GM12878 (cell line): ENCODE results near the gene CREBRF. TPM values are rescaled to one million over a fixed set of nuclear protein-coding genes. Genes with fewer than 3 reads are reported as not detected.

Source experiments
- ATAC-seq: fragments of 200-7000 bp; cut with Tn5 transposase; 3 replicates; pipeline ENCODE4 v1.9.1; 2020; ENCODE audit warnings: mild to moderate bottlenecking, moderate library complexity
- BruUV-seq: library from RNA; stranded (reverse); fragments of 400-500 nt; replicated peaks from 2 replicates; lab custom pipeline; 2021; lab: Mats Ljungman, UMichigan
- CTCF ChIA-PET: fragments of 300-600 bp; sonication (Branson Sonifier 250); formaldehyde crosslinking; extraction: SDS; loops from one replicate; lab custom pipeline; 2021; ENCODE audit warnings: inconsistent platforms; lab: Yijun Ruan, JAX
- POLR2A ChIA-PET: fragments of 350-600 bp; formaldehyde crosslinking; extraction: SDS; loops from one replicate; lab custom pipeline; 2021; ENCODE audit warnings: inconsistent platforms; lab: Charles Lee
- RAD21 ChIA-PET: fragments of 300-600 bp; sonication (Branson Sonifier 250); formaldehyde crosslinking; loops from one replicate; lab custom pipeline; 2023; ENCODE audit warnings: antibody characterized with exemption; ENCODE audit not compliant: unreplicated experiment; lab: Charles Lee
- SMC1A ChIA-PET: fragments of 300-600 bp; sonication (Branson Sonifier 250); formaldehyde crosslinking; loops from one replicate; lab custom pipeline; 2023; ENCODE audit not compliant: unreplicated experiment, uncharacterized antibody; lab: Charles Lee
- DNase-seq: peaks from one replicate; pipeline ENCODE4 v3.0.0-alpha.2; 2011; ENCODE audit warnings: low read depth, low spot score
- FAIRE-seq: peaks from 3 replicates; lab custom pipeline; 2011; peaks lifted over from hg19 to GRCh38; lab: Jason Lieb, UNC
- H2AFZ ChIP-seq: 2 replicates; pipeline ENCODE4 v1.6.0; 2011; ENCODE audit warnings: low read depth, low read length, control low read depth; ENCODE audit not compliant: control insufficient read depth
- H3K27ac ChIP-seq: 2 replicates; pipeline ENCODE4 v1.5.1; 2011; ENCODE audit warnings: control low read depth; ENCODE audit not compliant: control insufficient read depth, insufficient read depth
- H3K27me3 ChIP-seq, 2 experiments: replicated peaks in 1 of 2; 2 replicates each; pipeline versions ENCODE4 v1.6.0 to v1.6.1; 2011; ENCODE audit warnings: low read length in 1 of 2; ENCODE audit not compliant: control insufficient read depth in 2 of 2, insufficient read depth in 2 of 2
- H3K36me3 ChIP-seq, 2 experiments: 2 replicates each; pipeline ENCODE4 v1.5.1; 2011; ENCODE audit warnings: low read length in 1 of 2; ENCODE audit not compliant: control insufficient read depth in 2 of 2, insufficient read depth in 2 of 2
- H3K4me1 ChIP-seq: 2 replicates; pipeline ENCODE4 v1.6.1; 2011; ENCODE audit warnings: mild to moderate bottlenecking, low read length, moderate library complexity, mixed read lengths; ENCODE audit not compliant: control insufficient read depth, insufficient read depth
- H3K4me2 ChIP-seq: 2 replicates; pipeline ENCODE4 v1.6.0; 2011; ENCODE audit warnings: control low read depth; ENCODE audit not compliant: control insufficient read depth, insufficient read depth
- H3K4me3 ChIP-seq: fragments of 200-600 bp; sonication (generic); 2 replicates; pipeline ENCODE4 v1.5.1; 2016
- H3K79me2 ChIP-seq: 2 replicates; pipeline ENCODE4 v1.6.0; 2011; ENCODE audit warnings: low read length; ENCODE audit not compliant: control insufficient read depth, insufficient read depth
- H3K9ac ChIP-seq: 2 replicates; pipeline ENCODE4 v1.8.0; 2011; ENCODE audit warnings: low read length, control low read depth, mixed read lengths; ENCODE audit not compliant: control insufficient read depth, insufficient read depth
- H3K9me3 ChIP-seq: replicated peaks from 3 replicates; pipeline ENCODE4 v1.5.1; 2011; ENCODE audit warnings: mild to moderate bottlenecking, low read length; ENCODE audit not compliant: control insufficient read depth, insufficient read depth
- H4K20me1 ChIP-seq: 2 replicates; pipeline ENCODE4 v1.6.0; 2011; ENCODE audit not compliant: control insufficient read depth, insufficient read depth
- MYC ChIP-seq: IDR thresholded peaks from 2 replicates; pipeline ENCODE4 v1.6.1; 2011; ENCODE audit warnings: mild to moderate bottlenecking, low read length, moderate library complexity, inconsistent platforms; ENCODE audit not compliant: insufficient read depth, insufficient replicate concordance, insufficient read length, severe bottlenecking
- WGBS: methylation state at CpG from one replicate; pipeline ENCODE4 v1.1.6; 2016; ENCODE audit warnings: low lambda C conversion rate; ENCODE audit not compliant: insufficient replicate concordance, insufficient coverage; ENCODE audit errors: missing lambda C conversion rate; 5-methylcytosine and 5-hydroxymethylcytosine counted together
- in situ Hi-C: fragments of 300-500 bp; cut with MboI; formaldehyde crosslinking; loops from 9 replicates; pipeline ENCODE4 v1.14.3; 2018; ENCODE audit warnings: mixed read lengths
- intact Hi-C: fragments of 100-400 bp; cut with micrococcal nuclease; formaldehyde crosslinking; loops from one replicate; pipeline ENCODE4 v1.14.2; 2022; ENCODE audit not compliant: unreplicated experiment
- polyA plus RNA-seq, 11 experiments: library from polyadenylated mRNA; depleted of rRNA in 4 of 11; unstranded in 6 of 11; stranded (reverse) in 5 of 11; fragments of >200 nt; fragmentation: Nextera tagmentation in 4 of 11; fragmentation: Illumina TruSeq in 1 of 11; extraction: Ambion mirVana in 4 of 11; extraction: Trizol in 1 of 11; gene quantifications; 1 replicate in 1 of 11; 2 replicates in 10 of 11; pipeline versions ENCODE4 v1.2.1 to v1.2.3, GENCODE V29; 2011 to 2016; ENCODE audit warnings: inconsistent platforms in 2 of 11, missing spikeins in 2 of 11, low read depth in 1 of 11
- small RNA-seq: library from RNA; depleted of rRNA; stranded (forward); fragments of <200 nt; gene quantifications from one replicate; pipeline ENCODE3, GENCODE V24; 2014
- total RNA-seq, 4 experiments: library from RNA; depleted of rRNA in 3 of 4; stranded (reverse); fragments of >200 nt in 3 of 4; fragmentation: Illumina TruSeq in 1 of 4; extraction: Trizol in 1 of 4; gene quantifications; 2 replicates each; pipeline versions ENCODE4 v1.2.1 to v1.2.3, GENCODE V29; 2013 to 2021
- TF ChIP-seq, protein P1 (sequence below): fragments of 450-650 bp; IDR thresholded peaks from 2 replicates; pipeline ENCODE4 v1.6.1; 2016; ENCODE audit warnings: mild to moderate bottlenecking, moderate library complexity, borderline replicate concordance

Gene CREBRF
- total and polyA plus RNA-seq, 10 of the 15 experiments (the other 5 are each of a cell fraction or from before 2014, with no cell fraction given) = 1.2 to 12.7 (median 3.9) TPM

DNA sequence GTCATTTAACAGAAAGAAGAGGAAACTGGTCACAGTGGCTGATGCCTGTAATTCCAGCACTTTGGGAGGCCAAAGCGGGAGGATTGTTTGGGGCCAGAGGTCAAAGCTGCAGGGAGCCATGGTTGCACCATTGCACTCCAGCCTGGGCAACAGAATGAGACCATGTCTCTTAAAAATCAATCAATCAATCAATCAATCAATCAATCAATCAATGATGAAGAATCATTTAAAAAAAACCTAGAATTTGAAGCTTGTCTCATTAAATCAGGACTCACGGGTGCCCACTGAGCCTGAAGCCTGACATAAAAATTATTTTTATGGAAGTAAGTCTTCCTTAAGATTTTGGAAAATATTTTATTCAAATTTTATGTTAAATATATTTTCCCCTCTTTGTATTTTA lies 132.1 kb downstream of the CREBRF start:
- Histone ChIP-seq H3K9me3 (no peaks in the 10 kb centered on the region), H3K36me3 (no peaks in the 10 kb centered on the region), H3K79me2 (no peaks in the 10 kb centered on the region), H3K9ac (no peak overlapping the region), H3K27ac (no peak overlapping the region), H4K20me1 (no peaks in the 10 kb centered on the region), H3K4me3 (no peak overlapping the region), H3K4me1 (no peaks in the 10 kb centered on the region), H3K27me3 (peaks cover 0 to 1% of the 10 kb centered on the region in 2 experiments; a peak in 1 of 4 replicates), H3K4me2 (no peak overlapping the region), H2AFZ (no peak overlapping the region)
- in situ Hi-C loops = no loop called here
- intact Hi-C loops = no loop called here
- FAIRE-seq (no peak), ATAC-seq (no peak), DNase-seq (no peak)
- SMC1A ChIA-PET = no interaction called here
- no TSS peak for BruUV-seq
- TF ChIP-seq, protein P1, sequence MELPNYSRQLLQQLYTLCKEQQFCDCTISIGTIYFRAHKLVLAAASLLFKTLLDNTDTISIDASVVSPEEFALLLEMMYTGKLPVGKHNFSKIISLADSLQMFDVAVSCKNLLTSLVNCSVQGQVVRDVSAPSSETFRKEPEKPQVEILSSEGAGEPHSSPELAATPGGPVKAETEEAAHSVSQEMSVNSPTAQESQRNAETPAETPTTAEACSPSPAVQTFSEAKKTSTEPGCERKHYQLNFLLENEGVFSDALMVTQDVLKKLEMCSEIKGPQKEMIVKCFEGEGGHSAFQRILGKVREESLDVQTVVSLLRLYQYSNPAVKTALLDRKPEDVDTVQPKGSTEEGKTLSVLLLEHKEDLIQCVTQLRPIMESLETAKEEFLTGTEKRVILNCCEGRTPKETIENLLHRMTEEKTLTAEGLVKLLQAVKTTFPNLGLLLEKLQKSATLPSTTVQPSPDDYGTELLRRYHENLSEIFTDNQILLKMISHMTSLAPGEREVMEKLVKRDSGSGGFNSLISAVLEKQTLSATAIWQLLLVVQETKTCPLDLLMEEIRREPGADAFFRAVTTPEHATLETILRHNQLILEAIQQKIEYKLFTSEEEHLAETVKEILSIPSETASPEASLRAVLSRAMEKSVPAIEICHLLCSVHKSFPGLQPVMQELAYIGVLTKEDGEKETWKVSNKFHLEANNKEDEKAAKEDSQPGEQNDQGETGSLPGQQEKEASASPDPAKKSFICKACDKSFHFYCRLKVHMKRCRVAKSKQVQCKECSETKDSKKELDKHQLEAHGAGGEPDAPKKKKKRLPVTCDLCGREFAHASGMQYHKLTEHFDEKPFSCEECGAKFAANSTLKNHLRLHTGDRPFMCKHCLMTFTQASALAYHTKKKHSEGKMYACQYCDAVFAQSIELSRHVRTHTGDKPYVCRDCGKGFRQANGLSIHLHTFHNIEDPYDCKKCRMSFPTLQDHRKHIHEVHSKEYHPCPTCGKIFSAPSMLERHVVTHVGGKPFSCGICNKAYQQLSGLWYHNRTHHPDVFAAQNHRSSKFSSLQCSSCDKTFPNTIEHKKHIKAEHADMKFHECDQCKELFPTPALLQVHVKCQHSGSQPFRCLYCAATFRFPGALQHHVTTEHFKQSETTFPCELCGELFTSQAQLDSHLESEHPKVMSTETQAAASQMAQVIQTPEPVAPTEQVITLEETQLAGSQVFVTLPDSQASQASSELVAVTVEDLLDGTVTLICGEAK = no peak
- no peak for TF ChIP-seq MYC
- POLR2A ChIA-PET = no interaction called here
- RAD21 ChIA-PET = interaction anchor here (1.6 kb wide), 1 partner anchor 205 kb away, joined by 7 read pairs; the partner anchor contains the start of gene ATP6V0E1
- WGBS = 19% methylated on average over 2 of the region's 2 CpGs
- CTCF ChIA-PET = no interaction called here

Small RNA genes within 50 kb of the gene (small RNA-seq; reads per million reads assigned to genes)
- gene RF00019 (not detected), gene SNORA74B (11.8 reads per million, percentile 96 among the genes with 10 or more reads in this experiment)

Other genes with a start within 250 kb of the CREBRF start
- gene ERGIC1, start 222.1 kb upstream of the CREBRF start, total RNA-seq (2014; rRNA removed) = 77.0 and 86.2 TPM in 2 replicates
- gene ERGIC1, start 222.1 kb upstream of the CREBRF start, total RNA-seq (2014; rRNA removed; fragmentation: Illumina TruSeq; extraction: Trizol) = 70.6 and 71.3 TPM in 2 replicates
- 90.0 and 97.6 TPM in 2 replicates for gene ERGIC1, start 222.1 kb upstream of the CREBRF start, total RNA-seq (2021)
- gene ERGIC1, start 222.1 kb upstream of the CREBRF start, polyA plus RNA-seq (2011; rRNA removed) = 56.1 and 81.2 TPM in 2 replicates
- gene ERGIC1, start 222.1 kb upstream of the CREBRF start, polyA plus RNA-seq (2014; fragmentation: Illumina TruSeq; extraction: Trizol) = 78.1 and 104 TPM in 2 replicates
- gene ERGIC1, start 222.1 kb upstream of the CREBRF start, polyA plus RNA-seq (2014; fragmentation: Nextera tagmentation; extraction: Ambion mirVana) = 10 to 100 TPM in 1 of 2 experiments, 1 to 10 TPM in 1; 8.8 to 21.0 TPM
- gene ERGIC1, start 222.1 kb upstream of the CREBRF start, polyA plus RNA-seq (2014; rRNA removed) = 88.7 and 88.8 TPM in 2 replicates
- 10 to 100 TPM; 26.3 to 28.6 TPM for gene ERGIC1, start 222.1 kb upstream of the CREBRF start, polyA plus RNA-seq (2016; fragmentation: Nextera tagmentation; extraction: Ambion mirVana)
- gene RPL26L1, start 96.9 kb upstream of the CREBRF start, total RNA-seq (2014; rRNA removed) = 61.5 and 64.4 TPM in 2 replicates
- 89.2 and 92.8 TPM in 2 replicates for gene RPL26L1, start 96.9 kb upstream of the CREBRF start, total RNA-seq (2014; rRNA removed; fragmentation: Illumina TruSeq; extraction: Trizol)
- gene RPL26L1, start 96.9 kb upstream of the CREBRF start, total RNA-seq (2021) = 61.1 and 67.2 TPM in 2 replicates
- 121 and 139 TPM in 2 replicates for gene RPL26L1, start 96.9 kb upstream of the CREBRF start, polyA plus RNA-seq (2011; rRNA removed)
- 76.4 and 93.7 TPM in 2 replicates for gene RPL26L1, start 96.9 kb upstream of the CREBRF start, polyA plus RNA-seq (2014; fragmentation: Illumina TruSeq; extraction: Trizol)
- 100 to 1,000 TPM; 326 to 331 TPM for gene RPL26L1, start 96.9 kb upstream of the CREBRF start, polyA plus RNA-seq (2014; fragmentation: Nextera tagmentation; extraction: Ambion mirVana)
- 83.3 and 97.2 TPM in 2 replicates for gene RPL26L1, start 96.9 kb upstream of the CREBRF start, polyA plus RNA-seq (2014; rRNA removed)
- gene RPL26L1, start 96.9 kb upstream of the CREBRF start, polyA plus RNA-seq (2016; fragmentation: Nextera tagmentation; extraction: Ambion mirVana) = 100 to 1,000 TPM; 183 TPM
- gene ATP6V0E1, start 72.6 kb upstream of the CREBRF start, total RNA-seq (2014; rRNA removed) = 138 and 143 TPM in 2 replicates
- 145 and 150 TPM in 2 replicates for gene ATP6V0E1, start 72.6 kb upstream of the CREBRF start, total RNA-seq (2014; rRNA removed; fragmentation: Illumina TruSeq; extraction: Trizol)
- gene ATP6V0E1, start 72.6 kb upstream of the CREBRF start, total RNA-seq (2021) = 152 and 163 TPM in 2 replicates
- gene ATP6V0E1, start 72.6 kb upstream of the CREBRF start, polyA plus RNA-seq (2011; rRNA removed) = 448 and 499 TPM in 2 replicates
- 219 and 238 TPM in 2 replicates for gene ATP6V0E1, start 72.6 kb upstream of the CREBRF start, polyA plus RNA-seq (2014; fragmentation: Illumina TruSeq; extraction: Trizol)
- 100 to 1,000 TPM; 627 to 787 TPM for gene ATP6V0E1, start 72.6 kb upstream of the CREBRF start, polyA plus RNA-seq (2014; fragmentation: Nextera tagmentation; extraction: Ambion mirVana)
- 149 and 178 TPM in 2 replicates for gene ATP6V0E1, start 72.6 kb upstream of the CREBRF start, polyA plus RNA-seq (2014; rRNA removed)
- 100 to 1,000 TPM; 393 to 410 TPM for gene ATP6V0E1, start 72.6 kb upstream of the CREBRF start, polyA plus RNA-seq (2016; fragmentation: Nextera tagmentation; extraction: Ambion mirVana)
- gene BNIP1, start 88.2 kb downstream of the CREBRF start, total RNA-seq (2014; rRNA removed) = 26.9 and 28.6 TPM in 2 replicates
- gene BNIP1, start 88.2 kb downstream of the CREBRF start, total RNA-seq (2014; rRNA removed; fragmentation: Illumina TruSeq; extraction: Trizol) = 24.4 and 25.6 TPM in 2 replicates
- 18.9 and 20.5 TPM in 2 replicates for gene BNIP1, start 88.2 kb downstream of the CREBRF start, total RNA-seq (2021)
- 29.2 and 32.6 TPM in 2 replicates for gene BNIP1, start 88.2 kb downstream of the CREBRF start, polyA plus RNA-seq (2011; rRNA removed)
- 30.8 and 34.5 TPM in 2 replicates for gene BNIP1, start 88.2 kb downstream of the CREBRF start, polyA plus RNA-seq (2014; fragmentation: Illumina TruSeq; extraction: Trizol)
- 10 to 100 TPM; 56.3 to 62.5 TPM for gene BNIP1, start 88.2 kb downstream of the CREBRF start, polyA plus RNA-seq (2014; fragmentation: Nextera tagmentation; extraction: Ambion mirVana)
- gene BNIP1, start 88.2 kb downstream of the CREBRF start, polyA plus RNA-seq (2014; rRNA removed) = 23.1 and 26.3 TPM in 2 replicates
- 10 to 100 TPM; 23.9 to 25.0 TPM for gene BNIP1, start 88.2 kb downstream of the CREBRF start, polyA plus RNA-seq (2016; fragmentation: Nextera tagmentation; extraction: Ambion mirVana)
- gene NKX2-5, start 178.9 kb downstream of the CREBRF start, total RNA-seq (2014; rRNA removed) = not detected in 2 replicates
- gene NKX2-5, start 178.9 kb downstream of the CREBRF start, total RNA-seq (2014; rRNA removed; fragmentation: Illumina TruSeq; extraction: Trizol) = not detected in 2 replicates
- not detected in 2 replicates for gene NKX2-5, start 178.9 kb downstream of the CREBRF start, total RNA-seq (2021)
- not detected in 2 replicates for gene NKX2-5, start 178.9 kb downstream of the CREBRF start, polyA plus RNA-seq (2011; rRNA removed)
- gene NKX2-5, start 178.9 kb downstream of the CREBRF start, polyA plus RNA-seq (2014; fragmentation: Illumina TruSeq; extraction: Trizol) = not detected in 2 replicates
- gene NKX2-5, start 178.9 kb downstream of the CREBRF start, polyA plus RNA-seq (2014; fragmentation: Nextera tagmentation; extraction: Ambion mirVana) = not detected
- not detected in 2 replicates for gene NKX2-5, start 178.9 kb downstream of the CREBRF start, polyA plus RNA-seq (2014; rRNA removed)
- under 1 TPM in 1 of 2 experiments, not detected in 1; 0.23 TPM for gene NKX2-5, start 178.9 kb downstream of the CREBRF start, polyA plus RNA-seq (2016; fragmentation: Nextera tagmentation; extraction: Ambion mirVana)